ENCODE results near the gene GABRB1.

GABRB1 gene

DNA sequence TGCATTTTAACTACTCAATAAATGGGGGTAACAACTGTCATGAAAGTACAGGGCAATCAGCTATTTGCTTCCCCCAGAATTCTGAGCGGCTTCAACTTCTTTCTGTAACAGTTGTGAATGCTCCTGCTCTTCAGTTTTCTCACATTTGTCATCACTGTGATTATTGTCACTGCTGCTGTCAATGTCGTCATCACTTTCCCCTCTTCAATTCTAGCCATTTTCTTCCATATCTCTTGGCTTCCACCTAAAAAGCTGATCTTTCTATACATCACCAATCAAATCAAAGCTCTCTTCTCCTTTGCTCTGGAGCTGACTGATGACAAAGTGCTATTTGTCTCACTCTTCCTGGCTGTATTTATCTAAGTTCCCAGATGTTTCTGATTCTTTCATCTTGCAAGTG, 306.5 kb downstream of the GABRB1 start:
- Histone ChIP-seq H3K9ac (ENCODE audit: low read length) (no peak overlapping the region), H3K4me3 (ENCODE audit: low read length) (no peak overlapping the region), H3K9me3 (ENCODE audit: insufficient read depth, low read length) (no peaks in the 10 kb centered on the region), H3K27me3 (ENCODE audit: low read depth, low read length) (no peaks in the 10 kb centered on the region), H4K20me1 (ENCODE audit: insufficient read depth, low read length) (no peaks in the 10 kb centered on the region), H3K4me2 (ENCODE audit: low read length) (no peak overlapping the region), H3K79me2 (ENCODE audit: low read length) (no peaks in the 10 kb centered on the region), H3K4me1 (ENCODE audit: low read length) (peaks cover 20% of the 10 kb centered on the region), H3K36me3 (replicated peaks; ENCODE audit: low read depth, low read length) (no peaks in the 10 kb centered on the region), H3K27ac (ENCODE audit: low read length) (no peak overlapping the region), H2AFZ (ENCODE audit: low read depth, low read length) (no peak overlapping the region)
- no peak for TF ChIP-seq EZH2phosphoT487 (IDR thresholded peaks at IDR 0.05; ENCODE audit: low read depth)
- TF ChIP-seq, protein P1, sequence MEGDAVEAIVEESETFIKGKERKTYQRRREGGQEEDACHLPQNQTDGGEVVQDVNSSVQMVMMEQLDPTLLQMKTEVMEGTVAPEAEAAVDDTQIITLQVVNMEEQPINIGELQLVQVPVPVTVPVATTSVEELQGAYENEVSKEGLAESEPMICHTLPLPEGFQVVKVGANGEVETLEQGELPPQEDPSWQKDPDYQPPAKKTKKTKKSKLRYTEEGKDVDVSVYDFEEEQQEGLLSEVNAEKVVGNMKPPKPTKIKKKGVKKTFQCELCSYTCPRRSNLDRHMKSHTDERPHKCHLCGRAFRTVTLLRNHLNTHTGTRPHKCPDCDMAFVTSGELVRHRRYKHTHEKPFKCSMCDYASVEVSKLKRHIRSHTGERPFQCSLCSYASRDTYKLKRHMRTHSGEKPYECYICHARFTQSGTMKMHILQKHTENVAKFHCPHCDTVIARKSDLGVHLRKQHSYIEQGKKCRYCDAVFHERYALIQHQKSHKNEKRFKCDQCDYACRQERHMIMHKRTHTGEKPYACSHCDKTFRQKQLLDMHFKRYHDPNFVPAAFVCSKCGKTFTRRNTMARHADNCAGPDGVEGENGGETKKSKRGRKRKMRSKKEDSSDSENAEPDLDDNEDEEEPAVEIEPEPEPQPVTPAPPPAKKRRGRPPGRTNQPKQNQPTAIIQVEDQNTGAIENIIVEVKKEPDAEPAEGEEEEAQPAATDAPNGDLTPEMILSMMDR (IDR thresholded peaks at IDR 0.05; ENCODE audit: low read depth, low read length), result no peak

DNA sequence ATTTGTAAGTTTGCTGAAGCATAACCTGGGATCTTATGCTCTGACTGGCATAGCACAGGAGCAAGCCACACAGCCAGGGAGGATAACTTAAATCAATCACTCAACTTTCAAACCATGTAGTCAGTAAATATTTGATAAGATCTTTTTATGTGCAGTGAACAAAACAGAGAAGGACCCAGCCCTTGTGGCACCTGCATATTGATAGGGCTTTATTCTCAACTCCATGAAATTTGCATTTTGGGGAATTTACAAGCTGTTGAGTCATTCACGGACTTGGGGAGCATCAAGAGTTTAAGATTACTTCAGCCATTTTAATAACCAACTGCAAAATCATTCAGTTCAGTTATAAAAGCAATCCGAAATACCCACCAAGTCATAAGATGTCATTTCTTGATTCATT, 309.5 kb downstream of the GABRB1 start:
- H3K36me3 ChIP-seq (replicated peaks; ENCODE audit: low read depth, low read length), result no peaks in the 10 kb centered on the region

DNA sequence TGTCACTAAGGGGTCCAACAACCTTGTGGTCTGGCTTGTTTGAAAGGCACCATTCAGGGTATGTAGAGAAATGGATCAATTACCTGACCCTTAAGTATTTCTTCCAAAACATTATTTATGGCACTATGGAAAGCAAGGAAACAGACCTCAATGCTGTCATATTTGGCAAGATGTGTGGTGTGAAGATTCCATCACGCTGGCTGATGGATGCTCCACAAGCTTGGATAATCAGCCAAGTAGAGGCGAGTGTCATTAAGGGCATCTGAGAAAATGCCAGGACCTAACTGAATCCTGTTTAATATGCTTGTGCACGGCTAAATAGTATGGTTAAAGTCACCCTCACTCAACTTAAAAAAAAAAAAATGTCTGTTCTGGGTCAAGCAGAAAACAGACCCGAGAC, 311.4 kb downstream of the GABRB1 start:
- no peaks in the 10 kb centered on the region for H3K9me3 ChIP-seq (ENCODE audit: insufficient read depth, low read length)

More for the DNA sequence above, 309.5 kb downstream of the GABRB1 start:
- H2AFZ ChIP-seq (ENCODE audit: low read depth, low read length), result 0 out of 2 replicates have a peak overlapping the region, but pooled peaks have one; percentile 14
- H3K79me2 ChIP-seq (ENCODE audit: low read length), result no peaks in the 10 kb centered on the region
- H3K9ac ChIP-seq (ENCODE audit: low read length), result no peak overlapping the region
- H3K4me2 ChIP-seq (ENCODE audit: low read length), result peak overlapping the region; percentile 58
- H3K4me1 ChIP-seq (ENCODE audit: low read length), result peaks cover 20% of the 10 kb centered on the region
- H3K27ac ChIP-seq (ENCODE audit: low read length), result no peak overlapping the region
- TF ChIP-seq, protein P1 (IDR thresholded peaks at IDR 0.05; ENCODE audit: low read depth, low read length), result no peak
- no peak for TF ChIP-seq EZH2phosphoT487 (IDR thresholded peaks at IDR 0.05; ENCODE audit: low read depth)
- no peaks in the 10 kb centered on the region for H3K27me3 ChIP-seq (ENCODE audit: low read depth, low read length)
- H4K20me1 ChIP-seq (ENCODE audit: insufficient read depth, low read length), result no peaks in the 10 kb centered on the region
- H3K4me3 ChIP-seq (ENCODE audit: low read length), result peak overlapping the region; percentile 24; the same call in 1 of the 2 replicates
- H3K9me3 ChIP-seq (ENCODE audit: insufficient read depth, low read length), result no peaks in the 10 kb centered on the region

DNA sequence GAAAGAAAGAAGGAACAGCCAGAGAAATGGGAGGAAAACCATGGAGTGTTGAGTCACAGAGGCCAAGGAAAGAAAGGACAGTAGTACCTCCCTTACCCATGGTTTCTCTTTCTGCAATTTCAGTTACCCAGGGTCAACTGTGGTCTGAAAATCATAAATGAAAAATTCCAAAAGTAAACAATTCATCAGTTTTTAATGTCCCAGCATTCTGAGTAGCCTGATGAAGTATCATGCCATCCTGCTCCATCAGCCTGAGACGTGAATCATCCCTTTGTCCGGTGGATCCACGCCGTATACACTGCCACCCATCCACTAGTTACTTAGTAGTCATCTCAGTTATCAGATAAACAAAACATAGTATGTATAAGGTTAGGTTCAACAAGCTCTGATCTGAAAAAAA, 318.0 kb downstream of the GABRB1 start:
- no peak overlapping the region for H3K27ac ChIP-seq (ENCODE audit: low read length)
- TF ChIP-seq EZH2phosphoT487 (IDR thresholded peaks at IDR 0.05; ENCODE audit: low read depth), result no peak
- TF ChIP-seq, protein P1 (IDR thresholded peaks at IDR 0.05; ENCODE audit: low read depth, low read length), result no peak
- H3K9ac ChIP-seq (ENCODE audit: low read length), result no peak overlapping the region
- H3K36me3 ChIP-seq (replicated peaks; ENCODE audit: low read depth, low read length), result no peaks in the 10 kb centered on the region
- no peaks in the 10 kb centered on the region for H3K4me1 ChIP-seq (ENCODE audit: low read length)
- no peak overlapping the region for H3K4me3 ChIP-seq (ENCODE audit: low read length)
- H3K4me2 ChIP-seq (ENCODE audit: low read length), result no peak overlapping the region
- H3K27me3 ChIP-seq (ENCODE audit: low read depth, low read length), result no peaks in the 10 kb centered on the region
- no peaks in the 10 kb centered on the region for H3K9me3 ChIP-seq (ENCODE audit: insufficient read depth, low read length)
- no peak overlapping the region for H2AFZ ChIP-seq (ENCODE audit: low read depth, low read length)
- no peaks in the 10 kb centered on the region for H4K20me1 ChIP-seq (ENCODE audit: insufficient read depth, low read length)
- no peaks in the 10 kb centered on the region for H3K79me2 ChIP-seq (ENCODE audit: low read length)

More for the DNA sequence above, 311.4 kb downstream of the GABRB1 start:
- Histone ChIP-seq H2AFZ (ENCODE audit: low read depth, low read length) (no peak overlapping the region), H3K79me2 (ENCODE audit: low read length) (no peaks in the 10 kb centered on the region), H3K27ac (ENCODE audit: low read length) (no peak overlapping the region), H4K20me1 (ENCODE audit: insufficient read depth, low read length) (no peaks in the 10 kb centered on the region), H3K27me3 (ENCODE audit: low read depth, low read length) (no peaks in the 10 kb centered on the region), H3K4me2 (ENCODE audit: low read length) (no peak overlapping the region), H3K4me1 (ENCODE audit: low read length) (peaks cover 20% of the 10 kb centered on the region), H3K36me3 (replicated peaks; ENCODE audit: low read depth, low read length) (no peaks in the 10 kb centered on the region), H3K4me3 (ENCODE audit: low read length) (no peak overlapping the region), H3K9ac (ENCODE audit: low read length) (no peak overlapping the region)
- TF ChIP-seq EZH2phosphoT487 (IDR thresholded peaks at IDR 0.05; ENCODE audit: low read depth), result no peak
- TF ChIP-seq, protein P1 (IDR thresholded peaks at IDR 0.05; ENCODE audit: low read depth, low read length), result no peak
